ENCODE measurements around the gene GRIN3B. TPM values are rescaled to one million over a fixed set of nuclear protein-coding genes. Genes with fewer than 3 reads are reported as not detected.

GRIN3B gene
- total and polyA plus RNA-seq, 10 of the 15 experiments (the other 5 are each of a cell fraction or from before 2014, with no cell fraction given) = 0.15 TPM; not detected in 9

DNA sequence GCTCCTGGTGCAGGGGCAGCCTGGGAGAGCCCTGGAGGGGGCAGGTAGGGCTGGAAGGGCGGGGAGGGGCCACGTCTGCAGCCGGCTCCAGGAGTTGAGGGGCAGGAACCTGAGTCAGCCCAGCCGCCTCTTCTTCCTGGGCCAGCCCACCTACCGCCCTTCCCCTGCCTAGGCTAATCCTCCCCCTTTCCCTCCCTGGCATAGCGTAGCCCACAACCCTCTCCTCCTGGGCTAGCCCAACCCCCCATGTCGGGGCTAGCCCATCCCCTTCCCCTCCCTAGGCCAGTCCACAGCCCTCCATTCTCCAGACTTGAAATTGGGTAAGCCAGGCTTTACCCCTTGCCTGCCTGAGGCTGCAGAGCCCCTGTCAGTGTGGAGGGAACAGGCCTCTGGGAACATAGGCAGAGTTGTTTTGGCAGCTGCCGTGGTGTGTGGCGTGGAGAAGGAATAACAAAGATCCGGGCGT, 36.7 kb upstream of the GRIN3B start (continued):
- TF ChIP-seq RELA (IDR thresholded peaks at IDR 0.05; ENCODE audit: borderline replicate concordance, partially characterized antibody) = no peak

GRCh38 chr19:964116-964520, 36.1 kb upstream of the GRIN3B start:
- H3K27me3 ChIP-seq (replicated peaks in 1 of 2; ENCODE audit: control insufficient read depth in 2 of 2, insufficient read depth in 2 of 2, low read length in 1 of 2) = no peaks in the 10 kb centered on the region
- BruUV-seq (replicated peaks) = no TSS peak
- H3K9me3 ChIP-seq (replicated peaks; ENCODE audit: control insufficient read depth, insufficient read depth, low read length) = peaks cover 2% of the 10 kb centered on the region; the same call in 1 of the 3 replicates
- TF ChIP-seq NR2C2 (IDR thresholded peaks at IDR 0.05; ENCODE audit: borderline replicate concordance, control insufficient read depth, insufficient read length, low read depth) = no peak
- TF ChIP-seq SMARCA5 (IDR thresholded peaks at IDR 0.05) = no peak
- no peak for TF ChIP-seq MTA3 (IDR thresholded peaks at IDR 0.05; ENCODE audit: borderline replicate concordance, low read length)
- TF ChIP-seq ELK1 (IDR thresholded peaks at IDR 0.05; ENCODE audit: low read depth, low read length) = no peak
- TF ChIP-seq, protein P1, sequence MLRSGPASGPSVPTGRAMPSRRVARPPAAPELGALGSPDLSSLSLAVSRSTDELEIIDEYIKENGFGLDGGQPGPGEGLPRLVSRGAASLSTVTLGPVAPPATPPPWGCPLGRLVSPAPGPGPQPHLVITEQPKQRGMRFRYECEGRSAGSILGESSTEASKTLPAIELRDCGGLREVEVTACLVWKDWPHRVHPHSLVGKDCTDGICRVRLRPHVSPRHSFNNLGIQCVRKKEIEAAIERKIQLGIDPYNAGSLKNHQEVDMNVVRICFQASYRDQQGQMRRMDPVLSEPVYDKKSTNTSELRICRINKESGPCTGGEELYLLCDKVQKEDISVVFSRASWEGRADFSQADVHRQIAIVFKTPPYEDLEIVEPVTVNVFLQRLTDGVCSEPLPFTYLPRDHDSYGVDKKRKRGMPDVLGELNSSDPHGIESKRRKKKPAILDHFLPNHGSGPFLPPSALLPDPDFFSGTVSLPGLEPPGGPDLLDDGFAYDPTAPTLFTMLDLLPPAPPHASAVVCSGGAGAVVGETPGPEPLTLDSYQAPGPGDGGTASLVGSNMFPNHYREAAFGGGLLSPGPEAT (IDR thresholded peaks at IDR 0.05; ENCODE audit: low read depth) = no peak
- TF ChIP-seq NR2C1 (IDR thresholded peaks at IDR 0.05) = no peak
- TF ChIP-seq CEBPB (IDR thresholded peaks at IDR 0.05; ENCODE audit: borderline replicate concordance in 1 of 2, low read depth in 2 of 2, low read length in 2 of 2) = no peak
- TF ChIP-seq RAD21 (IDR thresholded peaks at IDR 0.05; ENCODE audit: insufficient read depth, low read depth, low read length) = no peak
- TF ChIP-seq POLR2A (IDR thresholded peaks at IDR 0.05; ENCODE audit: low read depth, low read length) = 0 out of 2 replicates have a peak, but pooled peaks have one; percentile 49
- H2AFZ ChIP-seq (ENCODE audit: control insufficient read depth, low read depth, low read length) = no peak overlapping the region
- ChIA-PET CTCF (no interaction called here), SMC1A (ENCODE audit: uncharacterized antibody, unreplicated experiment) (no interaction called here), RAD21 (ENCODE audit: unreplicated experiment) (no interaction called here), POLR2A (interaction anchor here (0.6 kb wide), 1 partner anchor 31 kb away, joined by 3 read pairs; no protein-coding TSS in a partner anchor)
- no peaks in the 10 kb centered on the region for H3K4me1 ChIP-seq (ENCODE audit: control insufficient read depth, insufficient read depth, low read length)
- intact Hi-C loops (cut with micrococcal nuclease; ENCODE audit: unreplicated experiment) (no loop called here), in situ Hi-C loops (cut with MboI) (no loop called here)
- H4K20me1 ChIP-seq (ENCODE audit: control insufficient read depth, insufficient read depth) = peaks cover 3% of the 10 kb centered on the region; the same call in 1 of the 2 replicates
- no peak overlapping the region for H3K4me2 ChIP-seq (ENCODE audit: control insufficient read depth, insufficient read depth)
- H3K27ac ChIP-seq (ENCODE audit: control insufficient read depth, insufficient read depth) = no peak overlapping the region
- H3K9ac ChIP-seq (ENCODE audit: control insufficient read depth, insufficient read depth, low read length) = no peak overlapping the region
- WGBS (ENCODE audit: insufficient coverage, insufficient replicate concordance, low lambda C conversion rate, missing lambda C conversion rate) = 96% methylated on average over 14 of the region's 16 CpGs
- ATAC-seq = no peak
- no peak overlapping the region for H3K4me3 ChIP-seq
- no peak for FAIRE-seq
- DNase-seq (ENCODE audit: low read depth, low spot score) = no peak
- peaks cover 23 to 54% of the 10 kb centered on the region in 2 experiments for H3K36me3 ChIP-seq (ENCODE audit: control insufficient read depth in 2 of 2, insufficient read depth in 2 of 2, low read length in 1 of 2)
- H3K79me2 ChIP-seq (ENCODE audit: control insufficient read depth, insufficient read depth, low read length) = no peaks in the 10 kb centered on the region

Measured in GM12878 (cell line).